ENCODE results near the gene NDST1.

- no peak for TF ChIP-seq CTCF (optimal IDR thresholded peaks at IDR 0.05 in 1 of 3, IDR thresholded peaks at IDR 0.05 in 1 of 3, conservative IDR thresholded peaks at IDR 0.05 in 1 of 3; ENCODE audit: extremely low read depth in 1 of 3, insufficient read depth in 2 of 3, low read length in 3 of 3)
- TF ChIP-seq EZH2 (IDR thresholded peaks at IDR 0.05; ENCODE audit: low read length), result no peak
These were observed 27.7 kb downstream of the NDST1 start for GRCh38 chr5:150535611-150536010.
